ENCODE results near the gene CISTR. TPM values are rescaled to one million over a fixed set of nuclear protein-coding genes. Genes with fewer than 3 reads are reported as not detected.

Gene CISTR
- not detected in 2 replicates for total RNA-seq

DNA sequence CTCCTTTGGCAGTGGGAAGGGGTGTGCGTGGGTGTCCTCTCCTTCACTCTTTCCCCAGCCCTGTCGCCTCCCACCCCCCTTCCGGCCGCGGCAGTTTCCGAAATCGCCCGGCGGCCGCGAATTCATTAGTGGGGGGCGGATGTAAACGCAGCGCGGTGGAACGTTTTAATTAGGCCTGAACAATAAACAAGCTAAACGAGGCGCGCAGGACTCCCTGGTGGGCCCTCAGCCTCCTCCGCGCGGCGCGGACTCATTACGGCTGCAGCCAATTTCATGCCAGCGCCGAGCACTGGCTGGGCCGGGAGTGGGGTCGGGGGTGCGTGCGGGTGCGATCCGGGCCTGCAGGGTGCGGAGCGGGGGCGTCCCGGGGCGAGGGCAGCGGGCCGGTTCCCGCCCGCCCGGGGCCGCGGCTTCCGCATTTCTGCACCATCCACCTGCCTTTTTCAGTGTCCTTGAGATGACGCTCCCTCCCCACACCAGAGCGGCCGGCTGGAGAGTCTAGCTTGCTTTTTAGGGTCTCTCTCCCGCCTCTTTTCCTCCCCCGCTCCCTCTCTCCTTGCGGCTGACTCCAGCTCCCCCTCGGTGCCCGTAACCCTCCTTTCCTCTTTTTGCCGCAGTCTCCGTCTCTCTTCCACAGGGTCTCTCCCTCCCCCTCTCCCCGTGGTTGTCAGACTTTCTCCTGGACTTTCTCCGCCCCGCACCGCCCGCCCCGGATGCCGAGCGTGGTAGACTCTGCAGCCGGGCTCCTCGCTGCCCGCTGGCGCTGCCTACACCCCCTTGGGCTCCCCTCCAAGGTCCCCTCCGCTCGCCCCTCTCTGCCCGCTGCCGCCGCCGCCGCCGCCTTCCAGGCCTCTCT is at the start of gene CISTR:
Gene CISTR (minus strand): TSS at position 644 of the 856 bp plus-strand sequence.

DNA sequence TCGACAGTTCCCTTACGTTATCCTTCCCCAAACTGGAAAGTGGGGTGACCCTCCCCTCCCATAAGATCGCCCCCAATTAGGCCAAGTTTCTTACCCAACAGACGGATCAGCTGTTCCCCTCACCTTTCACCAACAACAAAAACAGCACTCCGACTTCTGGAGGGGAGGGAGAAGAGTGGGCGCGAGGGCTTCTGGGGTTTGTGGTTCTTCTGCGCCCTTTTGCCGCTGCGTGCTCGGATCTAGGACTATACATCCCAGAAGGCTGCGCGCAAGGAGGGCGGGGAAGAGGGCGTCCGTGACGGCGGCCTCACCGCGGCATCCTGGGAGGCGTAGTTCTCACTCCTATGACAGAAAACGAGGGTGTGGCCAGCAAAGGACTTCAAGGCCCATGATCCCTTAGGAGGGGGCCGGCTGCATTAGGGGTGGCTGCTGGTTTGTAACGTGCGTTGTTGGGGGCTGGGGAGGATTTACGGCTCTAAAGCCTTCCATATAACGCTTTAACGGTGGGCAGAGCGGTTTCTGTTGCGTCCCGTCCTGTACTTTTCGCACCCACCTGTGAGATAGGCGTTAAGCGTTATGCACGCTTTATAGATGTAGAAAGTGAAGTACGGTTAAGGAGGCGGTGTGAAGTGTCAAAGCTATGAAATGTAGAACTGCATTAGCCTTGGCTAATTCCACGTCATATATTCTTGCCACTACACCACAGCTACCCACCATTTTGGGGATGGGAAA is 24.3 kb downstream of the CISTR start, which contains the start of gene CALCOCO1:
Gene CALCOCO1 (minus strand): TSS at position 143 of the 732 bp plus-strand sequence. CDS start 2,210 bp downstream, outside the sequence.

Other genes with a start within 250 kb of the CISTR start
- gene NPFF, start 244.5 kb downstream of the CISTR start, total RNA-seq, result not detected in 2 replicates
- gene ATF7, start 125.6 kb downstream of the CISTR start, total RNA-seq, result 22.0 and 30.4 TPM in 2 replicates
- gene ATP5MC2, start 75.9 kb downstream of the CISTR start, total RNA-seq, result 277 and 346 TPM in 2 replicates
- gene CALCOCO1, start 24.5 kb downstream of the CISTR start, total RNA-seq, result 104 and 116 TPM in 2 replicates
- not detected in 2 replicates for gene HOXC13, start 186.9 kb upstream of the CISTR start, total RNA-seq
- not detected in 2 replicates for gene HOXC12, start 202.9 kb upstream of the CISTR start, total RNA-seq
- not detected in 2 replicates for gene HOXC11, start 221.1 kb upstream of the CISTR start, total RNA-seq
- not detected in 2 replicates for gene HOTAIR, start 223.0 kb upstream of the CISTR start, total RNA-seq
- gene HOXC10, start 233.2 kb upstream of the CISTR start, total RNA-seq, result not detected in 2 replicates
- not detected in 2 replicates for gene HOXC9, start 248.2 kb upstream of the CISTR start, total RNA-seq

Measured in cardiac ventricle fibroblast (primary cell).